ENCODE measurements around the gene SLC22A13. TPM values are rescaled to one million over a fixed set of nuclear protein-coding genes. Genes with fewer than 3 reads are reported as not detected.

The SLC22A13 gene
- total and polyA plus RNA-seq, 2 donors (not counting 1 experiment from before 2014, with no cell fraction given): 0.06 to 0.33 TPM

DNA sequence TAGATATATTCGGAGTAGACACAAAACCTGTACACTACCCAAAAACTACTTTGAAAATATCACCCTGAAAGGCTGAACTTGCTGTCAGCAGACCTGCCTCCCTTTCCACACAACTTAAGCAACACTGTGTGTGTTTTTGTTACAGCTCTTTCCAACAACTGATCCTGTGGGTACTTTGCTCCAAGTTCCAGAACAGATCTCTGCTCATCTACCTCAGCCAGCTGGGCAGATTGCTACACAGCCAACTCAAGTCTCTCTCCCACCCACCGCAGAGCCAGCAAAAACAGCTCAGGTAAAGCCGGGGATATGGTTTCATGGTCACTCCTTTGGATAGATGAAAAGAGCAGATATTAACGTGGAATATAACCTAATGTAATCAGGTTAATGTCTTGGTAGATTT is 19.7 kb upstream of the SLC22A13 start:
- H3K4me1 ChIP-seq (ENCODE audit: control insufficient read depth, extremely low read depth, insufficient read depth, low read length): peaks cover 5% of the 10 kb centered on the region
- H3K27me3 ChIP-seq (ENCODE audit: control insufficient read depth, insufficient read depth, low read length): no peaks in the 10 kb centered on the region
- no peaks in the 10 kb centered on the region for H3K9me3 ChIP-seq (ENCODE audit: control insufficient read depth, insufficient read depth, low read depth, low read length)
- no peak overlapping the region for H2AFZ ChIP-seq (ENCODE audit: low read length)
- no peak overlapping the region for H3K4me2 ChIP-seq (ENCODE audit: extremely low read depth, insufficient read depth, low read length)
- DNase-seq (ENCODE audit: low read depth in 2 of 2): no peak
- no peak overlapping the region for H3K4me3 ChIP-seq (replicated peaks in 1 of 4; ENCODE audit: control extremely low read depth in 1 of 4, insufficient read depth in 1 of 4, low read depth in 3 of 4, low read length in 4 of 4)
- no peaks in the 10 kb centered on the region for H3K36me3 ChIP-seq (ENCODE audit: control insufficient read depth, insufficient read depth, low read length)
- TF ChIP-seq, protein P1, sequence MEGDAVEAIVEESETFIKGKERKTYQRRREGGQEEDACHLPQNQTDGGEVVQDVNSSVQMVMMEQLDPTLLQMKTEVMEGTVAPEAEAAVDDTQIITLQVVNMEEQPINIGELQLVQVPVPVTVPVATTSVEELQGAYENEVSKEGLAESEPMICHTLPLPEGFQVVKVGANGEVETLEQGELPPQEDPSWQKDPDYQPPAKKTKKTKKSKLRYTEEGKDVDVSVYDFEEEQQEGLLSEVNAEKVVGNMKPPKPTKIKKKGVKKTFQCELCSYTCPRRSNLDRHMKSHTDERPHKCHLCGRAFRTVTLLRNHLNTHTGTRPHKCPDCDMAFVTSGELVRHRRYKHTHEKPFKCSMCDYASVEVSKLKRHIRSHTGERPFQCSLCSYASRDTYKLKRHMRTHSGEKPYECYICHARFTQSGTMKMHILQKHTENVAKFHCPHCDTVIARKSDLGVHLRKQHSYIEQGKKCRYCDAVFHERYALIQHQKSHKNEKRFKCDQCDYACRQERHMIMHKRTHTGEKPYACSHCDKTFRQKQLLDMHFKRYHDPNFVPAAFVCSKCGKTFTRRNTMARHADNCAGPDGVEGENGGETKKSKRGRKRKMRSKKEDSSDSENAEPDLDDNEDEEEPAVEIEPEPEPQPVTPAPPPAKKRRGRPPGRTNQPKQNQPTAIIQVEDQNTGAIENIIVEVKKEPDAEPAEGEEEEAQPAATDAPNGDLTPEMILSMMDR (conservative IDR thresholded peaks at IDR 0.05 in 1 of 2, IDR thresholded peaks at IDR 0.05 in 1 of 2; ENCODE audit: low read depth in 1 of 2, low read length in 2 of 2): no peak
- no peak for TF ChIP-seq EZH2 (IDR thresholded peaks at IDR 0.05; ENCODE audit: low read length, missing control alignments)
- H3K79me2 ChIP-seq (ENCODE audit: control insufficient read depth, insufficient read depth, low read length): no peaks in the 10 kb centered on the region
- no peak overlapping the region for H3K9ac ChIP-seq (ENCODE audit: insufficient read depth, low read length)
- H4K20me1 ChIP-seq (ENCODE audit: control insufficient read depth, extremely low read depth, insufficient read depth, low read length): no peaks in the 10 kb centered on the region
- H3K27ac ChIP-seq (ENCODE audit: insufficient read depth, low read length): no peak overlapping the region

DNA sequence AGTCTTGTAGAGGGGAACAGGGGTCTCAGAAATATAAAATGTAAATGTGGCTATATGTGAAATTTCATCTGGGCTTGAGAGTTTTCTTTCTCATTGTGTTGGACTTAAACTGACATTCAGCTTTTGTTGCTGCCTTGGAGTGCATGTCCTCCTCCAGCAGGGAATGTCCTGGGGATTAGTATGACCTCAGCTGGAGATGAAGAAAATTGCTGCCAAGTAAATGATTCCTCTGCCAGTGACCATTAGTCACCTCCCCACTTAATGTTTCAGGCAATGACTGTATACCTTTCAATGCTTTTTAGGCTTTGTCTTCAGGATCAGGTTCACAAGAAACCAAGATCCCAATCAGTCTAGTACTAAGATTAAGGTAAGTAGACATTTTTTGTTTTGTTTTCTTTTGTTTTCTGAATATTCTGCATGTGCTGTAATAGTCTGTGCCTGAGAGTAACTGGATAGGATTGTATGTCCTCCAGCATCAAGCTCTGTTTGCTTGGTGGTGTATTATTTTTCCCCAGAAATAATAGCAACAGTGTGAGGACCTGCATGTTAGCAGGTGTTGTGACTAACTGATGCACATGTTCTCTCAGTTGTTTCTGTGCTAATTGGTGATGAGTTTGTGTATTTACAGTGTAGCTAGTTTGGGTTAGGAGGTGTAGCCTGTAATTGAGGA is 18.1 kb upstream of the SLC22A13 start:
- Histone ChIP-seq H3K9me3 (ENCODE audit: control insufficient read depth, insufficient read depth, low read depth, low read length) (no peaks in the 10 kb centered on the region), H4K20me1 (ENCODE audit: control insufficient read depth, extremely low read depth, insufficient read depth, low read length) (no peaks in the 10 kb centered on the region), H3K79me2 (ENCODE audit: control insufficient read depth, insufficient read depth, low read length) (no peaks in the 10 kb centered on the region), H3K4me1 (ENCODE audit: control insufficient read depth, extremely low read depth, insufficient read depth, low read length) (peaks cover 5% of the 10 kb centered on the region), H2AFZ (ENCODE audit: low read length) (no peak overlapping the region), H3K27me3 (ENCODE audit: control insufficient read depth, insufficient read depth, low read length) (no peaks in the 10 kb centered on the region), H3K36me3 (ENCODE audit: control insufficient read depth, insufficient read depth, low read length) (peaks cover 2% of the 10 kb centered on the region), H3K4me3 (replicated peaks in 1 of 4; ENCODE audit: control extremely low read depth in 1 of 4, insufficient read depth in 1 of 4, low read depth in 3 of 4, low read length in 4 of 4) (no peak overlapping the region), H3K4me2 (ENCODE audit: extremely low read depth, insufficient read depth, low read length) (no peak overlapping the region), H3K27ac (ENCODE audit: insufficient read depth, low read length) (peak overlapping the region; percentile 7), H3K9ac (ENCODE audit: insufficient read depth, low read length) (no peak overlapping the region)
- TF ChIP-seq EZH2 (IDR thresholded peaks at IDR 0.05; ENCODE audit: low read length, missing control alignments): no peak
- TF ChIP-seq, protein P1 (conservative IDR thresholded peaks at IDR 0.05 in 1 of 2, IDR thresholded peaks at IDR 0.05 in 1 of 2; ENCODE audit: low read depth in 1 of 2, low read length in 2 of 2): peak; percentile 21 to 51
- DNase-seq (ENCODE audit: low read depth in 2 of 2): peak; percentile 88 to 94

DNA sequence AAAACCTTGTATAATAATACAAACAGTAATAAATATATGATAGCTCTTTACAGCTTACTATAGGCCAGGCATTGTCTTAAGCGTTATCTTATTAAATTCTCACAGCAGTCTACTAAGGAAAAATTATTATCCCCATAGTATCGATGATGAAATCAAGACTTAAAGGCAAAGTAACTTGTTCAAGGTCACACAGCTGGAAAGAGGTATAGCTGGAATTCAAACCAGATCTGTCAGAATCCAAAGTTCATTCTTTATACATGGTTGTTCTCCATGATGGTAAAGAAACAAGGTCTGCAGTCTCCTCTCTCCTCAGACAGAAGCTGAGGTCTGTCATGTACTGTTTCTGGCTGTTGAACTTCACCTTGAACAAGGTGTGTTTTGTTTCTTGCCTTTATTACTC is 15.4 kb upstream of the SLC22A13 start:
- no peaks in the 10 kb centered on the region for H3K79me2 ChIP-seq (ENCODE audit: control insufficient read depth, insufficient read depth, low read length)
- TF ChIP-seq, protein P1 (conservative IDR thresholded peaks at IDR 0.05 in 1 of 2, IDR thresholded peaks at IDR 0.05 in 1 of 2; ENCODE audit: low read depth in 1 of 2, low read length in 2 of 2): no peak
- no peak for TF ChIP-seq EZH2 (IDR thresholded peaks at IDR 0.05; ENCODE audit: low read length, missing control alignments)
- H3K36me3 ChIP-seq (ENCODE audit: control insufficient read depth, insufficient read depth, low read length): peaks cover 6% of the 10 kb centered on the region
- no peaks in the 10 kb centered on the region for H3K9me3 ChIP-seq (ENCODE audit: control insufficient read depth, insufficient read depth, low read depth, low read length)
- H3K4me3 ChIP-seq (replicated peaks in 1 of 4; ENCODE audit: control extremely low read depth in 1 of 4, insufficient read depth in 1 of 4, low read depth in 3 of 4, low read length in 4 of 4): no peak overlapping the region
- H3K27ac ChIP-seq (ENCODE audit: insufficient read depth, low read length): no peak overlapping the region
- H3K4me2 ChIP-seq (ENCODE audit: extremely low read depth, insufficient read depth, low read length): no peak overlapping the region
- no peak for DNase-seq (ENCODE audit: low read depth in 2 of 2)
- no peak overlapping the region for H3K9ac ChIP-seq (ENCODE audit: insufficient read depth, low read length)
- peaks cover 5% of the 10 kb centered on the region for H3K4me1 ChIP-seq (ENCODE audit: control insufficient read depth, extremely low read depth, insufficient read depth, low read length)
- no peaks in the 10 kb centered on the region for H3K27me3 ChIP-seq (ENCODE audit: control insufficient read depth, insufficient read depth, low read length)
- no peaks in the 10 kb centered on the region for H4K20me1 ChIP-seq (ENCODE audit: control insufficient read depth, extremely low read depth, insufficient read depth, low read length)
- H2AFZ ChIP-seq (ENCODE audit: low read length): no peak overlapping the region
